ENCODE measurements around the gene DNAH12.

The DNAH12 gene

GRCh38 chr3:57559526-57559925 is 15.4 kb upstream of the DNAH12 start:
- no peak for TF ChIP-seq CTCF (IDR thresholded peaks at IDR 0.05; ENCODE audit: low read depth, low read length, missing control alignments)
- no peak overlapping the region; the same call in 1 of the 2 replicates for H3K4me3 ChIP-seq (replicated peaks; ENCODE audit: low read depth, low read length)
- DNase-seq (ENCODE audit: extremely low read depth, low read depth): no peak

- no peak for TF ChIP-seq CTCF (IDR thresholded peaks at IDR 0.05; ENCODE audit: low read depth, low read length, missing control alignments)
- DNase-seq (ENCODE audit: extremely low read depth, low read depth): no peak
- peak overlapping the region; percentile 88 for H3K4me3 ChIP-seq (replicated peaks; ENCODE audit: low read depth, low read length)
These were observed 13.0 kb upstream of the DNAH12 start for GRCh38 chr3:57557085-57557537.

- peak overlapping the region; percentile 88 for H3K4me3 ChIP-seq (replicated peaks; ENCODE audit: low read depth, low read length)
- DNase-seq (ENCODE audit: extremely low read depth, low read depth): no peak
- no peak for TF ChIP-seq CTCF (IDR thresholded peaks at IDR 0.05; ENCODE audit: low read depth, low read length, missing control alignments)
These were observed 12.4 kb upstream of the DNAH12 start for GRCh38 chr3:57556459-57557084.

- no peak for TF ChIP-seq CTCF (IDR thresholded peaks at IDR 0.05; ENCODE audit: low read depth, low read length, missing control alignments)
- peak within 1 kb of the TSS; percentile 88 for H3K4me3 ChIP-seq (replicated peaks; ENCODE audit: low read depth, low read length)
- DNase-seq (ENCODE audit: extremely low read depth, low read depth): peak; percentile 70
These were observed 11.8 kb upstream of the DNAH12 start, which contains the start of gene PDE12 for GRCh38 chr3:57555738-57556458. Gene PDE12, plus strand, starts transcription at chr3:57556274. Its CDS starts 106 bp downstream, at chr3:57556380.

- H3K4me3 ChIP-seq (replicated peaks; ENCODE audit: low read depth, low read length): peak overlapping the region; percentile 88
- no peak for TF ChIP-seq CTCF (IDR thresholded peaks at IDR 0.05; ENCODE audit: low read depth, low read length, missing control alignments)
- no peak for DNase-seq (ENCODE audit: extremely low read depth, low read depth)
These were observed 11.2 kb upstream of the DNAH12 start for GRCh38 chr3:57555306-57555705.

- no peak for DNase-seq (ENCODE audit: extremely low read depth, low read depth)
- no peak overlapping the region for H3K4me3 ChIP-seq (replicated peaks; ENCODE audit: low read depth, low read length)
- TF ChIP-seq CTCF (IDR thresholded peaks at IDR 0.05; ENCODE audit: low read depth, low read length, missing control alignments): no peak
These were observed 2.5 kb upstream of the DNAH12 start for GRCh38 chr3:57546616-57547015.

Data from HFF-Myc (cell line).